Iris pigment epithelial cell (primary cell): ENCODE measurements around the gene ALDH1L2.
A peak's percentile ranks its signal among the peaks of the same experiment; 100 is the strongest.

Source experiments
- DNase-seq: peaks from one replicate; pipeline ENCODE4 v3.0.0-alpha.2; 2011; ENCODE audit warnings: low read depth

Gene ALDH1L2

DNA sequence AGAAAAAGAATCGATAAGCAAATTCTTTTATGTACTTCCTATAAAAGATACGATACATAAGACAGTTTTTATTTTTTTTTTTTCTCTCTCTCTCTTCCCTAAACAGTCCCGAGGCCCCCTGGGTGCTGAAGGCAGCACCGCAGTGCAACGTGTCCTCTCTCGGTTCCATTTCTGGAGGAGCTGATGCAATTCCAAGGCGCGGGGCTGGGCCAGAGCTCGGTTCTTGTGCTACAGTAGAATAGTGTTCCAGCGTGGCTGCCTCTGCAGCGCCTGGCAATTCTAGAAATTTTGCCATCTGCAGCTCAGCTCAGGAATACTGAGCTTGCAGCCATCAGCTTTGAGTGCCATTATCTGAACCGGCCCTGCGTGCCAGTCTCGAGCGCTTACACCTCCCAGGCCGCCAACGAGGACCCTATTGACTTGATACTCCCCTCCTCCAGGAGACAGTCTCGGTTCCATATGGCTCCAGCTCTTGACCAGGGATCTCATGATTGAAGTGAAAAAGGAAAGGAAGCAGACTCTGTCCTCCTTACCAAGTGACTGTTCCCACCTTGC, 630 bp downstream of the ALDH1L2 start:
- DNase-seq, result peak; percentile 80

DNA sequence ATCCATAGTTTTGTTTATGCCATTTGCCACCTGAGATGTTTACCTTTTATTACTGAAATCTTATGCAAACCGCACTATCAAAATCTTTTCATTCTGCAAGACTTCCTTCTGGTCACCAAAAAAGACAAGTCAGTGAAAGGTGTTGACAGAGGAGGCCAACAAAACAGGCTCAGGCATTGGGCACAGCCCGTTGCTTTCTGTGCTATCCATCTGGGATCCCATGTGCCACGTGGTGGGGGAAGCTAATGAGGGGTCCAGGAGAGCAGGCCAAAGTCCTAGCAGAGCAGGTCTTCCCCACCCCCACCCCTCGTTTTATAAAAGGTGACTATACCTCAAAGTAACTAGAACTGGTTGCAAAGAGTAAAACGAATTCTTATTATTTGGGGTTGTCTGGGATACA, 1.2 kb downstream of the ALDH1L2 start:
- no peak for DNase-seq

DNA sequence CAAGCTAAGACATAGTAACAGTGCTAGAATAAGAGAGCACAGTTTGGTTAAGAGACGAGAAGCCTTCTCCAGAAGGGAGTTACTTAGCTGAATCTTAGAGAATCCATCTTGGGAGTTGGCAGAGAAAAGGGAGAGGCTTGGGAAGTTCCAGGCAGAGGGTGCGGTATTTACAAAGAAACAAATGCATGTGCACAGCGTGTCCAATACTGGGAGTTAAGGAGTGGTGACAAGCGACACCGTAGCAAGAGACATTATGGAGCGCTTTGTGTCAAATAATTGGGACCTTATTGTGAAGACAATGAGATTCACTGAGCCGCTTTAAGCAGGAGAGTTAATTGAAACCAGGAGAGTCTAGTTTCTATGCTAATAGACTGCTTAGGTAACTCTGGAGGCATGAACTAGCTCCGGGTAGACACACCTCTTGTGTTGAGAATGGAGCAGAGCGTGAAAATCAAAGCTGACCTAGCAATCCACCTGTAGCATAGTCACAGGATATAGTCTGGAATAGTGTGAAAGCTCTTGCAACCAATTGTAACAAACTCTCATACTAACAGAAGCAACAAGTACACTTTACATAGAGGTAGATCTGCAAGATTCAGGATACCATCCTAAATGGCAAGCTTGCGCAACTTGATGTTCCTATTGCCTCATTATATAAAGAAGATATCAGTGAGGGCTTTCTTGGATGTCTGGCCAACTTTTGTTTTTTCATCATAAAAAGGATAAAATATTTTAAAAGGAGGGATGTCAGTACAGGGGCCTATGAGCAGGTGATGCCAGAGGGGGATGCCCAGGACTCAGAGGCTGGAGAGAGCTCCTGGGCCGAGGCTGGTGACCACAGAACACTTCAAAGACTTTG, 5.3 kb downstream of the ALDH1L2 start:
- DNase-seq, result no peak

DNA sequence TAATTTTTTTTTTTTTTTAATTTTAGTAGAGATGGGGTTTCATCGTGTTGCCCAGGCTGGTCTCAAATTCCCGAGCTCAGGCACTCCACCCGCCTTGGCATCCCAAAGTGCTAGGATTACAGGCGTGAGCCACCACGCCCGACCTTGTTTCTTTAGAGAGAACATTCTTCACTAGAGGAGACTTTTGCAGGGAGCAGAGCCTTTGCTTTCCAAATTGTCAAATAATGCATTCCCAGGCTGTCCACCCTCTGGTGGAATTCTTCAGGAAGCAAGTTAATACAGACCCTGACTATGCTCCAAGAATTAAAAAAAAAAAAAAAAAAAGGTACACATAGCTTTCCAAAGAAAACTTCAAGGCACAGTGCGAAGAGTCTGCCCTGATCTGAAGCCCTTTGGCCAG, 6.8 kb downstream of the ALDH1L2 start:
- no peak for DNase-seq

DNA sequence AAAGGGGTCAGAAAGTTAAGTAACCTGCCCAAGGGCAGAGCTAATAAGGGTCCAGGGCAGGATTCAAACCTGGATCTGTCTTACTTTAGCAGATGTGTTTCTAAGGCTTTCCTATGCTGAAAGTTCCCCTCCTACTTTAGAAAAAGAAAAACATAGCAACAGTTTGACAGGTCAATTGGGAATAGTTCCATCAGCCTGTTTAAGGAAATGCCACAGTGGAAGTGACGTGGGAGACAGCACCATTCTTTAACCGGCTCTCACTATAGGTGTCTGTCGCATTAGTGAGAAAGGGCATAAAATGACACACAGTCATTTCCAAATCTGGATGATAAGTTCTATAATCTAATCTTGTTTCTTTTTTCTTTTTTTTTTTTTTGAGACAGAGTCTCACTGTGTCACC, 7.3 kb downstream of the ALDH1L2 start:
- no peak for DNase-seq

DNA sequence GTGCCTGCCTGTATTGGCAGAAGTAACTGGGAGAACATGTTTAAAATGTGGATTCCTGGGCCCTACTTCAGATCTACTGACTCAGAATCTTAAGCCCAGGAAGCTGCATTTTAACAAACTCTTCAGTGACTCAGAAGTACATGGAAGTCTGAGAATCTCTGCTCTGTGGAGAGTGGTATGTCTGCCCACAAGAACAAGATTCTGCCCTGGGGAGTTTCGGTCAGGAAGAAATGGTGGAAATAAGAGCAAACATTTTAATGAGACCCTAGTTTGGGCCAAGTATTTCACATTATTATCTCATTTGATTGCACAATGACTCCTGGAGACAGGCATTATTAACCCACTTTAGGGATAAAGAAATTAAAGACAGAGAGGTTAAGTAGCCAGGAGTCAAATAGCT, 8.2 kb downstream of the ALDH1L2 start:
- DNase-seq, result peak; percentile 81

DNA sequence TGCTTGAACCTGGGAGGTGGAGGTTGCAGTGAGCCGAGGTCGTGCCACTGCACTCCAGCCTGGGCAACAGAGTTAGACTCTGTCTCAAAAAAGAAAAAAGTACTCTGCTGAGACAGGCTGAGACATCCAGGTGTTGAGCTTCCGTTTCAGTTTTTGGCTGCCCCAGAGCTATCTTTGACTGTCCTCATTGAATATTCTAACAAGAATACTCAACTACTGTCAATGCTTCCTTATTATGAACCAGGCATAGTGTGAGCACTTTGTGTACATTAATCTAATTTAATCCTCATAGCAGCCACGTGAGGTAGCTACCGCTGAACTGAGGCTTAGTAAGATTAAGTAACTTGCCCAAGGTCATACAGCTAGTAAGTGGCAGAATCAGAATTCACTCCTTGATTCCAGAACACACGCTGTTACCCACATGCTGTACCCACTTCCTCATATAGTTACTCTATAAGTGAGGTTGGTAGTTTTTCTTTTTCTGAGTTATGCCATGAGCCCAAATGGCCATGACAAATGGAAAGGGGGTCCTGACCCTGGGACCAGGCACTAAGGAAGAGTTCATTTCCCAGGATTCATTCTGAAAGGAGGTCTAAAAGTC, 11.3 kb downstream of the ALDH1L2 start:
- DNase-seq, result no peak

DNA sequence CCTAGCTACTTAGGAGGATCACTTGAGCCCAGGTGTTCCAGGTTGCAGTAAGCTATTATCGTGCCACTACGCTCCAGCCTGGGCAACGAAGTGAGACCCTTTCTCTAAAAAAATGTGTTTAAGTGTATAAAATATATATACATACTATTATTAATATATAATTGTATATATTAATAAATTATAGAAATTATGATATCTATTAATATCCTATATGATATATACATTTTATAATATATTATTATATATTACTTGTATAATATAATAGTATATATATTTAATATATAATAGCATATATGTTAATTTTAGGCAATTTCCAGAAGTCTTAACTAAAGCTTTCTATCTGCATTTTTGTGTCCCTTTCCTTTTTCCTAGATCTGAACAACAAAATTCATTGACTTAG, 12.3 kb downstream of the ALDH1L2 start:
- DNase-seq, result no peak

DNA sequence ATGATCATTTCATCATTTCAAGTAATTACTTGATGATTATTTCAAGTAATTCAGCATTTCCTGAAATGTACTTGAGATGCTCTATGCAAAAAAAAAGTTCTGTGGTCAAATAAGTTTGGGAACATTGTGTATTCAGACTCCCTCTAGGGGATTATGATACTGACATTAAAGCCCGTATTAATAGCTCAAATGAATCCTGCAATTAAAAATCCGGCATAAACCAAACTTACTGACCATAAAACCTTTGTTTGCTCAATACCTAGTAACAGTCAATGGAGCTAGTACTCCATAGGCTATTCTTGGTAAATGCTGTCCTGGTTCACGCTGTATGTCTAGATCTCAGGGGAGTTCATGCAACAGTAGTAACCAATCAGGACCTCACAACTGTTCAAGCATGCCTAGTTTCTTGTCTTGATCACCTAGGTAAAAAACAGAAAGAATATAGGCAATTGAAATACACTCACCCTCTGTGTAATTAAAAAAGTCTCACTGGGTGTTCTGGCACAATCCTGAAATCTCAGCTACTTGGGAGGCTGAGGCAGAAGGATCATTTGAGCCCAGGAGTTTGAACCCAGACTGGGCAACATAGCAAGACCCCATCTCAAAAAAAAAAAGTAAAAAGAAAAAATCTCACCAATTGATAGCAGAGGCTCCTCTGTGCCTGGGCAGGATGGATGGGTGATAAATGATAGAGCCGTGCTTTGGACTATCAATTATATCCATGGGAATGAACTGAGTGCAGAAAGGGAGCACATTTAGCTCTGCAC, 14.1 kb downstream of the ALDH1L2 start:
- DNase-seq, result no peak

DNA sequence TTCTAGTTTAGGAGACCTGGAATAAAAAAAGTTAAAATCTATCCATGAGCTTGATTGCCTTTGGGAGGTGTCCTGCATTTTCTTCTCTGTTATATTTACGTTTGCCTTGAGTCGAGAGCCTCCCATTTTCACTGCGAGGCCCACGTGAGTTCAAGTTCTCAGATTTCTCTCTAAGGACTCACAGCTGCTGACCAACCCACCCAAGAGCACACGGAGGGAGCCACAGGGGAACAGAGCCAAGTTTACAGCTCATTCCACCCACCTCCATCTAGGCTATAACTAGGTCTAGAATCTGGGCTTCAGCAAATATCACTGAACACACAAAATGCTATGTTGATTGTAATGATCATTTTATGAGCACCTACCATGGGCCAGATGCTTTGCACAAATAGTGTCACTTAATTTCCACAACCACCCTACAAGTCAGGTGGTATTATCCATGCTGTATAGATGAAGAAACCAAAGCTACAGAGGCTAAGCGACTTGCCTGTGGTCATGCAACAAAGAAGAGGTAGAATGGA, 16.7 kb downstream of the ALDH1L2 start:
- peak; percentile 83 for DNase-seq

DNA sequence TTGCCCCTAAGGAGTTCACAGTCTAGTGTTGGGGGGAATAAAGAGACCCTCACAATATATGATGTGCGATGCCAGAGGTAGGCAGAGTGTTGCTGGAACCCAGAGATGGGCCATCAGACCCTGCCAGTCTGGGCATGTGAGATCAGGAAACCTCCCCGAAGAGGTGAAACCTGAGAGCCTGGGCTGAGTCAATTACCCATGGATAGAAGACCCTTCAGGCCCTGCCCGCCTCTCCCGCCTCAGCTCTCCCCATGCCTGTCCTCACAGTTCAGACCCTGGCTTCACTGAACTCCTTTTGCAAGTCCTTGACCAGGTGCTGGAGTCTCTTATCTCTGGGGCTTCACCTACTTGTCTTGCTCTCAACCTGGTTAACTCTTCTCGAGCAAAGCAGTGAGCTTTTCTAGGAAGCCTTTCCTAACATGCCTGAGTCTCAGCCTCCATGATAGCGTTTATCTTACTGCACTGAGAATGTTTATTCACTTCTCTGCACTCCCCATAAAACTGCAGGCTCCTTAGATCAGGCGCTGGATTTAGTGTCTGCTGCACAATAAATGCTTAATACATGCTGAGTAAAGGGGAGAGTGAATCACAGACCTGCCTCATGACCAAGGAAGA, 19.6 kb downstream of the ALDH1L2 start:
- DNase-seq, result no peak

- no peak for DNase-seq
These were observed 23.4 kb downstream of the ALDH1L2 start for GRCh38 chr12:105060715-105061378.

- DNase-seq, result peak; percentile 62
These were observed 27.1 kb downstream of the ALDH1L2 start for GRCh38 chr12:105057174-105057573.

GRCh38 chr12:105053116-105053572, 31.1 kb downstream of the ALDH1L2 start:
- DNase-seq, result peak; percentile 77

GRCh38 chr12:105051981-105052380, 32.3 kb downstream of the ALDH1L2 start:
- no peak for DNase-seq

- no peak for DNase-seq
These were observed 35.9 kb downstream of the ALDH1L2 start for GRCh38 chr12:105048315-105048714.

GRCh38 chr12:105047308-105047707, 37.0 kb downstream of the ALDH1L2 start:
- peak; percentile 5 for DNase-seq

DNA sequence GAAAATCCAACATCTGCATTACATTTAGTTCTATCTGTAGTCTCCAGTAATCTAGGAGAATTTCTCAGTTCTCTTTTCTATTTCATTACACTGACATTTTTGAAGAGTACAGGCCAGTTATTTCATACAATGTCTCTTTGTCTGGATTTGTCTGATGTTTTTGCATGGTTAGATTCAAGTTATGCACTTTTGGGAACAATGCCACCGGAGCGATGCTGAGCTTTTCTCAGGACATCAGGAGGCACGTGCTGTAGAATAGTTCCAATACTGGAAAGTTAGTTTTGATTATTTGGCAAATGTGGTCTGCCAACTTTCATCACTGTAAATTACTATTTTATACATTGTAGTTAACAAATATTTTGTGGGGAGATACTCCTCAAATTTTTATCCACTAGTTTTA, 43.1 kb downstream of the ALDH1L2 start:
- peak; percentile 15 for DNase-seq

- DNase-seq, result no peak
These were observed 43.8 kb downstream of the ALDH1L2 start for GRCh38 chr12:105040476-105040875.

- DNase-seq, result peak; percentile 7
These were observed 47.2 kb downstream of the ALDH1L2 start for GRCh38 chr12:105036937-105037649.

DNA sequence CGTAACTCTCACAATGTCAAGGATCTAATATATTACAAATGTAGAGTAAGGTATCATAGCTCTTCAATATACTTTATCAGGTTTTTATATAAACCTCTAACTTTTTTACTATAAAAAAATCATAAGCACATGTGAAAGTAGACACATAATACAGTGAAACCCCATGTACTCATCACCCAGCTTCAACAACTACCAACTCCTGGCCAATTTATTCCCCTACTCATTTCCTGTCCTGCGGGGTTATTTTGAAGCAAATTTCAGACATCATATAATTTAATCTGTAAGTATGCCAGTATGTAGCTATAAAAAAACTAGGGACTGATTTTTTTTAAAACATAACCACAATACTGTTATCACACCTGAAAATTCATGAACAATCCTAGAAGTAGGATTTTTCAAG, 50.4 kb downstream of the ALDH1L2 start:
- peak; percentile 7 for DNase-seq
